ENCODE data around the gene PTPRK. TPM values are rescaled to one million over a fixed set of nuclear protein-coding genes. Genes with fewer than 3 reads are reported as not detected.

Gene PTPRK
- total and polyA plus RNA-seq, 2 of the 13 experiments (the other 11 are each of a cell fraction or from before 2014, with no cell fraction given), result 43.6 to 98.3 TPM

DNA sequence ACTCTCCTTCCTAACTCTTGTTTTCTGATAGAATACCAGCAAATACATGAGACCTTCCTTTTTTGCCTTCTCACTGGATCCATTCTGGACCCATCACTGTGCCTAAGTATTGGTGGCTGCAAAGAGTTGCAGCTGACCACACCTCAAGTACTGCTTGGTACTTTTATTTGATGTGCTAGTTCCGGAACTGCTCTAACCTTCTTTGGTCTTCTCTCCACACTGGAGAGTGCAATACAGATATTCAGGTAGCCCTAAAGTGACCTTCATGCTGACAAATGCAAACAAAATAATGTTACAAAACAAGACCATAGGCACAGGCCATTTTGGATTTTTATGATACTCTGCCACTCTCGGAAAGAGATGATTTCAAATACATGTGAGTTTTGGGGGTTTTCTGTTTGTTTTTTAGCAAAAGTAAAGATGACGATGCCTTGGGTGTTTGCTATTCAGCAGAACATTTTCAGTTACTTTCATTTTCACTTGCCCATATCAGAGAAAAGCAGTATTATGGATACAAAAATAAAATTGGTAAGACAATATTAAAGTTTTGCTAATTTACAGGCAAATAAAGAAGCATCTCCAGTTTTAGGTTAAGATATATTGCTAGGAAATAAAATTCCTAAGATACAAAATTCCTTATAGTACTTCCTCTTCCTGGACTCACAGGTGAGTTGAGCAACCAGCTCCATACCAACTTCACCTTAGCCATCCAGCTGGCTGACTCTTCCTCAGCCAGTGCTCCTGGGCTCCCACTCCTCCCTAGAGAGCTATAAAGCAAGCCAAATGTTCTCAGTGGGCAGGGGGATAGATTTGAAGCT is 42.0 kb downstream of the PTPRK start (continued):
- TF ChIP-seq ZNF460 (CRISPR knock-in tag; IDR thresholded peaks at IDR 0.05; ENCODE audit: borderline replicate concordance), result no peak
- TF ChIP-seq, protein P1, sequence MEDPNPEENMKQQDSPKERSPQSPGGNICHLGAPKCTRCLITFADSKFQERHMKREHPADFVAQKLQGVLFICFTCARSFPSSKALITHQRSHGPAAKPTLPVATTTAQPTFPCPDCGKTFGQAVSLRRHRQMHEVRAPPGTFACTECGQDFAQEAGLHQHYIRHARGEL (CRISPR knock-in tag; IDR thresholded peaks at IDR 0.05), result no peak
- no peak for TF ChIP-seq CBX1 (IDR thresholded peaks at IDR 0.05; ENCODE audit: low read depth)
- TF ChIP-seq RXRB (CRISPR knock-in tag; IDR thresholded peaks at IDR 0.05; ENCODE audit: borderline replicate concordance), result no peak
- TF ChIP-seq, protein P2, sequence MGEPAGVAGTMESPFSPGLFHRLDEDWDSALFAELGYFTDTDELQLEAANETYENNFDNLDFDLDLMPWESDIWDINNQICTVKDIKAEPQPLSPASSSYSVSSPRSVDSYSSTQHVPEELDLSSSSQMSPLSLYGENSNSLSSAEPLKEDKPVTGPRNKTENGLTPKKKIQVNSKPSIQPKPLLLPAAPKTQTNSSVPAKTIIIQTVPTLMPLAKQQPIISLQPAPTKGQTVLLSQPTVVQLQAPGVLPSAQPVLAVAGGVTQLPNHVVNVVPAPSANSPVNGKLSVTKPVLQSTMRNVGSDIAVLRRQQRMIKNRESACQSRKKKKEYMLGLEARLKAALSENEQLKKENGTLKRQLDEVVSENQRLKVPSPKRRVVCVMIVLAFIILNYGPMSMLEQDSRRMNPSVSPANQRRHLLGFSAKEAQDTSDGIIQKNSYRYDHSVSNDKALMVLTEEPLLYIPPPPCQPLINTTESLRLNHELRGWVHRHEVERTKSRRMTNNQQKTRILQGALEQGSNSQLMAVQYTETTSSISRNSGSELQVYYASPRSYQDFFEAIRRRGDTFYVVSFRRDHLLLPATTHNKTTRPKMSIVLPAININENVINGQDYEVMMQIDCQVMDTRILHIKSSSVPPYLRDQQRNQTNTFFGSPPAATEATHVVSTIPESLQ (CRISPR knock-in tag; conservative IDR thresholded peaks at IDR 0.05), result no peak
- no peak for TF ChIP-seq ZFP41 (CRISPR knock-in tag; IDR thresholded peaks at IDR 0.05; ENCODE audit: borderline replicate concordance)
- TF ChIP-seq ZNF326 (CRISPR knock-in tag; IDR thresholded peaks at IDR 0.05; ENCODE audit: borderline replicate concordance), result no peak
- TF ChIP-seq BORCS8-MEF2B (CRISPR knock-in tag; IDR thresholded peaks at IDR 0.05), result no peak
- TF ChIP-seq ARHGAP35 (CRISPR knock-in tag; IDR thresholded peaks at IDR 0.05; ENCODE audit: borderline replicate concordance), result no peak
- no peak for TF ChIP-seq ZNF350 (CRISPR knock-in tag; IDR thresholded peaks at IDR 0.05; ENCODE audit: borderline replicate concordance, low read depth)
- TF ChIP-seq, protein P3, sequence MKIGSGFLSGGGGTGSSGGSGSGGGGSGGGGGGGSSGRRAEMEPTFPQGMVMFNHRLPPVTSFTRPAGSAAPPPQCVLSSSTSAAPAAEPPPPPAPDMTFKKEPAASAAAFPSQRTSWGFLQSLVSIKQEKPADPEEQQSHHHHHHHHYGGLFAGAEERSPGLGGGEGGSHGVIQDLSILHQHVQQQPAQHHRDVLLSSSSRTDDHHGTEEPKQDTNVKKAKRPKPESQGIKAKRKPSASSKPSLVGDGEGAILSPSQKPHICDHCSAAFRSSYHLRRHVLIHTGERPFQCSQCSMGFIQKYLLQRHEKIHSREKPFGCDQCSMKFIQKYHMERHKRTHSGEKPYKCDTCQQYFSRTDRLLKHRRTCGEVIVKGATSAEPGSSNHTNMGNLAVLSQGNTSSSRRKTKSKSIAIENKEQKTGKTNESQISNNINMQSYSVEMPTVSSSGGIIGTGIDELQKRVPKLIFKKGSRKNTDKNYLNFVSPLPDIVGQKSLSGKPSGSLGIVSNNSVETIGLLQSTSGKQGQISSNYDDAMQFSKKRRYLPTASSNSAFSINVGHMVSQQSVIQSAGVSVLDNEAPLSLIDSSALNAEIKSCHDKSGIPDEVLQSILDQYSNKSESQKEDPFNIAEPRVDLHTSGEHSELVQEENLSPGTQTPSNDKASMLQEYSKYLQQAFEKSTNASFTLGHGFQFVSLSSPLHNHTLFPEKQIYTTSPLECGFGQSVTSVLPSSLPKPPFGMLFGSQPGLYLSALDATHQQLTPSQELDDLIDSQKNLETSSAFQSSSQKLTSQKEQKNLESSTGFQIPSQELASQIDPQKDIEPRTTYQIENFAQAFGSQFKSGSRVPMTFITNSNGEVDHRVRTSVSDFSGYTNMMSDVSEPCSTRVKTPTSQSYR (CRISPR knock-in tag; IDR thresholded peaks at IDR 0.05; ENCODE audit: borderline replicate concordance), result no peak
- TF ChIP-seq ZNF263 (CRISPR knock-in tag; IDR thresholded peaks at IDR 0.05), result peak; percentile 96
- no peak for TF ChIP-seq HMG20B (CRISPR knock-in tag; conservative IDR thresholded peaks at IDR 0.05)

All from HepG2 (cell line).